Large intestine (tissue), 3 donors: ENCODE measurements around the gene SMLR1. TPM values are rescaled to one million over a fixed set of nuclear protein-coding genes. Genes with fewer than 3 reads are reported as not detected.

Experiments
- DNase-seq, 2 donors: peaks; one replicate each; pipeline versions ENCODE4 v3.0.0 to v3.0.0-alpha.2; 2013
- H3K27ac ChIP-seq: one replicate; pipeline ENCODE4 v1.5.1; 2013; ENCODE audit warnings: low read length
- H3K27me3 ChIP-seq: 2 replicates; pipeline ENCODE4 v1.6.1; 2013; ENCODE audit warnings: low read length; ENCODE audit not compliant: control insufficient read depth, insufficient read depth
- H3K36me3 ChIP-seq: 2 replicates; pipeline ENCODE4 v1.6.1; 2013; ENCODE audit warnings: low read length; ENCODE audit not compliant: control insufficient read depth, insufficient read depth
- H3K4me1 ChIP-seq: one replicate; pipeline ENCODE4 v1.6.1; 2013; ENCODE audit warnings: low read length; ENCODE audit not compliant: control insufficient read depth, insufficient read depth
- H3K4me3 ChIP-seq: one replicate; pipeline ENCODE4 v1.5.1; 2013; ENCODE audit warnings: low read length
- H3K9me3 ChIP-seq: one replicate; pipeline ENCODE4 v1.6.1; 2013; ENCODE audit warnings: mild to moderate bottlenecking, low read depth, low read length, moderate library complexity; ENCODE audit not compliant: control insufficient read depth
- WGBS: methylation state at CpG from one replicate; pipeline ENCODE4 v1.1.5; 2013; ENCODE audit warnings: low lambda C conversion rate; ENCODE audit not compliant: insufficient coverage; 5-methylcytosine and 5-hydroxymethylcytosine counted together
- polyA plus RNA-seq: library from polyadenylated mRNA; unstranded; fragments of 120-200 nt; gene quantifications from one replicate; pipeline ENCODE4 v1.2.1, GENCODE V29; 2013

SMLR1 gene
- polyA plus RNA-seq, 1 donor, result 48.7 TPM

DNA sequence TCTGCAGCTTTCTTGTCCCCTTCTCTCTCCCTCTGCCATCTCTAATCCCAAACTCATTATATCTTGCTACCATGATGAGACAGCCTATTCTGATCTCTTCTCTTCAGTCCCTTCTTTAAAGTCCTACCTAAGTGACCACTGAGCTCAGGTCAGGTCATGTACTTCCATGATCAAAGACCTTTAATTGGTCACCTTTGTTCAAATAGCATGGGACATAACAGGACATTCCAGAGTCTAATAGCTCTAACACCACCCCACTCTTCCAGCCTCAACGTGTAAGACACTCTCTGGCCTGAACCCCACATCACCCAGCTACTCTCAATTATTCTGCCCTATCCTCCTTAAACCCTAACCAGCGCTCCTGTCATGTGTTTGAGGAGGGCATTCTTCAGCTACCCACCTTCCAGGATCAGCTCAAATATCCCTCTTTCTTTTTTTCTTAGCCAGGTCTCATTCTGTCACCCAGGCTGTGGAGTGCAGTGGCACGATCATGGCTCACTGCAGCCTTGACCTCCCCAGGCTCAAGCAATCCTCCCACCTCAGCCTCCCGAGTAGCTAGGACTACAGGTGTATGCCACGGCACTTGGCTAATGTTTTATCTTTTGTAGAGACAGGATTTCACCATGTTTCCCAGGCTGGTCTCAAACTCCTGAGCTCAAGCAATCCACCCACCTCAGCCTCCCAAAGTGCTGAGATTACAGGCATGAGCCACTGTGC is 2.1 kb upstream of the SMLR1 start:
- H3K36me3 ChIP-seq, result peaks cover 1% of the 10 kb centered on the region
- WGBS, result 67% methylated on average over 1 of the region's 5 CpGs
- H3K4me1 ChIP-seq, result peaks cover 11% of the 10 kb centered on the region
- no peaks in the 10 kb centered on the region for H3K9me3 ChIP-seq
- H3K27ac ChIP-seq, result no peak overlapping the region
- no peaks in the 10 kb centered on the region for H3K27me3 ChIP-seq
- H3K4me3 ChIP-seq, result no peak overlapping the region
- no peak for DNase-seq

DNA sequence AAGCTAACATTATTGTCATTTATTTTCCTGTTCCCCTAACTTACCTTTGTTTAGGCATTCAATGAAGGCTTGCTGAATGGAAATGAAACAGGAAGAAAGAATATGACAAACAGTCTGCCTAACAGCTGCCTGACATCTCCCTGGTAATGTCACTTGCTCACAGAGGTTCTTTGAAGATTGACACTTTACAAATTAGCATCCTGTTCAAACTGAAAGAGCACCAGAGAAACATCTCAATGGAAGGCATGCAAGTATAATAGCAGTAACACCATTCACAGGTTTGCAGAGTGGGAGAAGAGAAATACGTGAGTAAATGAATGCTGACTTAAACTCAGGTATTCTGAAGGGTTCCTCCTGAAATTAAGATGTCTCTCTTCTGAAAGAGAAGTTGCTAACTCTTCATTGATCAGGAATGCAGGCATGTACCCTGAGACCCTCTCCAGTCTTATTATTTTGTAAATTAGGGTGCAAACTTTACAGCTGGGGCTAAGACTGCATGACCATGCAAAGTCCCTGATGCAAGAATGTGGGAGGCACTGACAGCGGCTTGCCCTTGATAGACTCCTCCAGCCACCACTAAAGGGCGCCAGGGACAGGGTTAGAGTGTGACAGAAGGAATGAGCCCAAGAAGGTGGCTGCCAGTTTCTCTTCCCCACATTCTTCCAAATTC is 1.3 kb upstream of the SMLR1 start:
- H3K36me3 ChIP-seq, result peaks cover 4% of the 10 kb centered on the region
- no peaks in the 10 kb centered on the region for H3K9me3 ChIP-seq
- H3K27me3 ChIP-seq, result no peaks in the 10 kb centered on the region
- H3K4me3 ChIP-seq, result no peak overlapping the region
- 100% methylated on average over 1 of the region's 3 CpGs for whole genome bisulfite sequencing
- H3K27ac ChIP-seq, result peak overlapping the region; percentile 70
- H3K4me1 ChIP-seq, result peaks cover 11% of the 10 kb centered on the region
- no peak for DNase-seq

GRCh38 chr6:130826442-130827246 is 562 bp upstream of the SMLR1 start:
- DNase-seq, result no peak
- Histone ChIP-seq H3K4me3 (no peak overlapping the region), H3K27ac (peak overlapping the region; percentile 70), H3K27me3 (no peaks in the 10 kb centered on the region), H3K4me1 (peaks cover 11% of the 10 kb centered on the region), H3K9me3 (no peaks in the 10 kb centered on the region), H3K36me3 (peaks cover 9% of the 10 kb centered on the region)
- WGBS, result no CpG with 5 or more reads among the region's 4 CpGs

DNA sequence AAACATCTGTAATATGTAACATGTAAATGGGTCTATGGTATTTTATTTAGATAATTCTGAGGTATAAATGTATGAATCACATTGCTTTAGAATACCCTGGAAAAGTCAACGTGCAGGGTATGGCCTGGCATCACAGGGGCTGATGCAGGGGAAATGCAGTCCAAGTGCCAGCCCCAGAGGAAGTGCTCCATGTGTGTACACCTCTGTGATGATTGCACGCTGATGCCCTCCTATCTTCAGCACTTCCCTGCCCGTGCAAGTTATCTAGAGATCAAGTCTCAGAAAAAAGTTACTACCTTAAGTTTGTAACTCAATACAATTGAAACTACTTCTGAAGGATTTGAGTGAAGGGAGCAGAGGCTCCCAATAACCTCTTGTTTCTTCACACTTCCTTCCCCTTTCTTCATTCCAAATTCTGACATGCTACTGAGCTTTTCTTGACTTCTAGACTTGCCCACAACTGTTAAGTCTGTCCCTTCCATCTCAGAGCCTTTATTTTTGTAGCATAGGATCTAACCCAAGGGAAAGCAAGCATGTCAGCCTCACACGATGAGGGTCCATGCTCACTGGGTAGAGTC is 2.2 kb downstream of the SMLR1 start:
- H3K27me3 ChIP-seq, result no peaks in the 10 kb centered on the region
- DNase-seq, result no peak
- no peak overlapping the region for H3K27ac ChIP-seq
- H3K36me3 ChIP-seq, result peaks cover 27% of the 10 kb centered on the region
- peaks cover 11% of the 10 kb centered on the region for H3K4me1 ChIP-seq
- no peaks in the 10 kb centered on the region for H3K9me3 ChIP-seq
- peak overlapping the region; percentile 47 for H3K4me3 ChIP-seq
- WGBS, result no CpG with 5 or more reads among the region's 4 CpGs

- WGBS, result no CpG with 5 or more reads among the region's 5 CpGs
Observed at GRCh38 chr6:130831607-130832006, 4.4 kb downstream of the SMLR1 start.

DNA sequence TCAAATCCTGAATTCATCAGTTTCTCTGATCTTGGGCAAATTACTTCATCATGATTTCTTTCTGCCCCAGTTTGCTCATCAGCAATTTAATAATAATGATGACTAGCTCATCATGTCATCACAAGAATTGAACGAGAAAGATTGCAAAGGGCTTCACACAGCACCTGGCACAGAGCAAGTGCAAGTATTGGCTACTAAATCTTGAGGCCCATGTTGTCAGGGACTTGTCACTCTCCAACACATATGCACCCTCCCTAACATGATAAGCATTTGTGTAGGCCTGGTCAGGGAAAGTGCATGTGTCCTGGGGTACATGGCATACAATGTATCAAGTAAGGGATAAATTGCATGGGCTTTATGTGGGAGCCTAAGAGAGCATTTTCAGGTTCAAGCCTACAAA is 6.4 kb downstream of the SMLR1 start:
- H3K9me3 ChIP-seq, result no peaks in the 10 kb centered on the region
- H3K36me3 ChIP-seq, result peaks cover 58% of the 10 kb centered on the region
- H3K4me3 ChIP-seq, result no peak overlapping the region
- H3K4me1 ChIP-seq, result peaks cover 2% of the 10 kb centered on the region
- DNase-seq, result no peak
- H3K27me3 ChIP-seq, result no peaks in the 10 kb centered on the region
- H3K27ac ChIP-seq, result no peak overlapping the region
- no CpG with 5 or more reads among the region's 1 CpG for WGBS

More at GRCh38 chr6:130831607-130832006, 4.4 kb downstream of the SMLR1 start:
- no peak for DNase-seq
- Histone ChIP-seq H3K27me3 (no peaks in the 10 kb centered on the region), H3K27ac (no peak overlapping the region), H3K4me1 (peaks cover 4% of the 10 kb centered on the region), H3K4me3 (no peak overlapping the region), H3K9me3 (no peaks in the 10 kb centered on the region), H3K36me3 (peaks cover 48% of the 10 kb centered on the region)

DNA sequence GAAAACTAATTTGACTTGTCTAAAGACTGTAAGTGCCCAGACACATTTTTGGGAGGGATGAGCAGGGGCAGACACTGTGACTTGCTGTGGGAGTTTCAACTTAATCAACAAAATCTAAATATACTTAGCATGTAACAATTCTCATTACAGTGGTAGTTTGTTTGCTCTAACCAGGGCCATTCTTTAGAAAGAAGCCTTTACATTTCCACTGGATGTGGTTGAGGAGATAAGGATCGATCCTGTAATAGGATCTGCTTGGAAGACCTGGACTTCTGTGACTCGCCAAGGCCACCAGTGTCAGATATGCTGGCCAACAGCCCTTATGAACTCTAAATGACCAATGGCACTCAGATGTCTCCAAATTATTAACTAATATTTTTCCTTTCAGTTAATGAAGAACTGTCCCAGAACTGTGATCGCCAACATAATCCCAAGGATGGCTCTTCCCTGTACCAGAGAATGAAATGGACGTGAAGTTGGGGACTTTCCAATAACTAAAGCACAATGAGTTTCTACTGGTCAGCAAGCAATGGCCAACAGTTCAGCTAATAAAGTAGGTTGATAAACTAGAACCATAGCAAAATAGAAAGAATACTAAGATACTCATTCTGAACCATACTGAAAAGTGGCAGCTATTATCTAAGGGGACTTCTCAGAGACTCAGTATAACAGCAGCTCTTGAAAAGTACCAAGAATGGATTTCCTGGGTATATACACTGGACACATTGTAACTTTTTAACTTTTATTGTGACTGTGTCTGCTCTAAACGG is 7.5 kb downstream of the SMLR1 start:
- no peak for DNase-seq

DNA sequence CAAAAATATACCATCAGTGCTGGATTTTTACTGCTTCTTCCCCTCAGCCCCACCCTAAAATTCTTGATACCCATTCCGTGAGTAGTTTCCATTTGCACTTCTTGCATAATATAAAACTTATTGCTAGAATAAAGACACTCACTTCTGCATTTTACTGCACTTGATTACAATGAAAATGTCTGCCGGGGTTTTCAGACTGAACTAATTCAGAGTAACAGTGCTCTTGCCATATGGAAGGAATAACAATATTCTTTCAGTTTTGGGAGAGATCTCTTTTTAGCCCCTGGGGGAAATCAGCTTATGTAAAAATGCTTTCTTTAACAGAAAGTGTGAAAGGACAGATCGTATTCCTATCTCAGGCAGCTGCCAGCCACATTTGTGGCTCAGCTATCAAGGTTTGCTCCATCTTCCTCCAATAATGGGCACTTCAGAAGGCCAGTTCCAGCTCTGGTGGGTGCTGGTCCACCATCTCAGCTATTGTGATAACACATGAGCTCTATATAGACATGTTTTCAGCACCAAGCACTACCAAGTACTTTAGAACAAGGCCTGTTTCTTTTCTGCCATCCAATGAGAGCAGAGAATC is 8.9 kb downstream of the SMLR1 start:
- WGBS, result no CpG with 5 or more reads among the region's 3 CpGs
- Histone ChIP-seq H3K9me3 (no peaks in the 10 kb centered on the region), H3K27me3 (no peaks in the 10 kb centered on the region), H3K27ac (no peak overlapping the region), H3K4me1 (no peaks in the 10 kb centered on the region), H3K36me3 (peaks cover 59% of the 10 kb centered on the region), H3K4me3 (no peak overlapping the region)
- DNase-seq, result no peak

More for the DNA sequence above, 7.5 kb downstream of the SMLR1 start:
- WGBS, result 100% methylated on average over 3 of the region's 5 CpGs
- no peak overlapping the region for H3K27ac ChIP-seq
- H3K4me1 ChIP-seq, result no peaks in the 10 kb centered on the region
- H3K4me3 ChIP-seq, result no peak overlapping the region
- H3K27me3 ChIP-seq, result no peaks in the 10 kb centered on the region
- no peaks in the 10 kb centered on the region for H3K9me3 ChIP-seq
- peaks cover 63% of the 10 kb centered on the region for H3K36me3 ChIP-seq

DNA sequence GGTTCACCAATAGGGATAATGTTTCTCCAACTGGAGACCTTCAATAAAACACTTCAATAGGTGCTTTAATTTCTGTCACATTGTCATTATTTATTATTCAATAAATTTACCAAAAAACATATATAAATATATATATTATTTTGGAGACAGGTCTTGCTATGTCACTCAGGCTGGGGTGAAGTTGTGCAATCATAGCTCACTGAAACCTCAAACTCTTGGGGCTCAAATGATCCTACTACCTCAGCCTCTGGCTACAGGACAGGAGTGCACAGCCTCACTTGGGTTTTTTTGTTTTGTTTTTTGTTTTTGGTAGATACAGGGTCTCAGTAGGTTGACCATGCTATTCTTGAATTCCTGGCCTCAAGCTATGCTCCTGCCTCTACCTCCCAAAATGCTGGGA is 9.9 kb downstream of the SMLR1 start:
- no peak overlapping the region for H3K4me3 ChIP-seq
- no peaks in the 10 kb centered on the region for H3K4me1 ChIP-seq
- H3K27me3 ChIP-seq, result no peaks in the 10 kb centered on the region
- no peak overlapping the region for H3K27ac ChIP-seq
- H3K36me3 ChIP-seq, result peaks cover 51% of the 10 kb centered on the region
- no peak for DNase-seq
- H3K9me3 ChIP-seq, result no peaks in the 10 kb centered on the region
